Inferior parietal cortex (tissue), 1 donor: Measurements from ENCODE around the gene IFT80.
"Not testable (repeated sequence)": the region's sequence is repeated elsewhere in the genome, so short reads cannot be mapped to it uniquely, and the experiment has no call there.

Source experiments
- DNase-seq: peaks from one replicate; pipeline ENCODE4 v3.0.0-alpha.2; 2016; ENCODE audit errors: extremely low spot score

IFT80 gene

GRCh38 chr3:160265088-160265487 lies 133.9 kb downstream of the IFT80 start:
- DNase-seq, result no peak

DNA sequence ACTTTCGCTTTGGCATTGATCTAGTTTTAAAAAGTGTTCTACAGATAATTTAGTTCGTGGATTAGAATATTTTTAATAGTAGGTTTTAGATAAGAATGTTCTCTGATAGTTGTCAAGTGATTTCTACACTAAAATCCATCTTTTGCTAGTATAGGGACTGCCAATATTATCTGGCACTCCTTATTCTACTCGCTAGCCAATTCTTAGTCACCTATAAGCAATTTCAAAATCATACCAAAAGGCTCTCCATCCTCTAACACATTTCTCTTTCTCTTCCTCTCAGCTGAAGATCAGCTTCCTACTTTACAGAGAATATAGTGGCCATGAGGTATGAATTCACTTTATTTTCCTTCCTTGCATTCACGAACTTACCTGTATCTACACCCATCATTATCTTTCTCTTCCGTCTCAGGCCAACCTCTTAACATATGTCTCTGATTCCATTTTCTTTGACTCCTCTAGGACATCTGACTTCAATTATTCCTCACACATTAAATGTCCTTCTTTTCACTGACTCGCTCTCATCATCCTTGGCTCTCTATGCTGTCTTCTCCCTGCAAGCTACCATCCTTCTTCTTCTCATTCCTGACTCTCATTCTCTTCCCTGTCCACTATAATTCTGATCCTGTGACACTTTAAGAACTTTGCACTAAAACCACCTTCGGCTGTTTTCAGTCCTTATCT lies 138.3 kb downstream of the IFT80 start:
- no peak for DNase-seq

DNA sequence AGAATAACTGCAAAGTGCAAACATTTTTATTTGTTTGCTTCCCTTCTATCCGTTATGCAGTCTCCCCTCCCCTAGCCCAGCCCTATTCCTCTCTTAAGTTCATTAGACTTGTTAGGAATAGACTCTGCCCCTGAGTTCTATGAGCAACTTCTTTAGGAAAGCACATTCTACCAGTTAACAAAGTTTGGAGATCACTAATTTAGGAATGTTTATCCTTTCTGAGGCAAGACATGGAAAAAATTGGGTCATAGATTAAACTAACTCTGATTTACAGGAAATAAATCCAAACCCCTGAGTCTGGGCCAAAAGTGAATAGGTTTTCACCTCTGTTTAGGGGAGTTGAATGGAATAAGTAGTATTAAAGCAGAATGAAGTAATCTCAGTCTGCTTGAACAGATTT lies 139.4 kb downstream of the IFT80 start:
- DNase-seq, result no peak

GRCh38 chr3:160257606-160258005 lies 141.4 kb downstream of the IFT80 start:
- no peak for DNase-seq

- no peak for DNase-seq
These were observed 145.7 kb downstream of the IFT80 start for GRCh38 chr3:160253298-160253697.

DNA sequence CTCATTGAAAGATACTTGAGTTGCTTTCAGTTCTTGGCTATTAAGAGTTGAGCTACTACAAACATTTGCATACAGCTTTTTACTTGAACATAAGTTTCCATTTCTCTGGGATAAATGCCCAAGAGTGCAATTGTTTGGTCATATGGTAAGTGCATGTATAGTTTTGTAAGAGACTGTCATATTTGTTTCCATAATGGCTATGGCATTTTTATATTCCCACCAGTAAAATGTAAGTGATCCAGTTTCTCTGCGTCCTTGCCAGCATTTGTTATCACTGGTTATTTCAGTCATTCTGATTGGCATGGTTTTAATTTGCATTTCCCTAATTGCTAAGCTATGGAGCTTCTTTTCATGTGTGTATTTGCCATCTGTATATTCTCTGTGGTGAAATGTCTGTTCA lies 151.3 kb downstream of the IFT80 start:
- no peak for DNase-seq

DNA sequence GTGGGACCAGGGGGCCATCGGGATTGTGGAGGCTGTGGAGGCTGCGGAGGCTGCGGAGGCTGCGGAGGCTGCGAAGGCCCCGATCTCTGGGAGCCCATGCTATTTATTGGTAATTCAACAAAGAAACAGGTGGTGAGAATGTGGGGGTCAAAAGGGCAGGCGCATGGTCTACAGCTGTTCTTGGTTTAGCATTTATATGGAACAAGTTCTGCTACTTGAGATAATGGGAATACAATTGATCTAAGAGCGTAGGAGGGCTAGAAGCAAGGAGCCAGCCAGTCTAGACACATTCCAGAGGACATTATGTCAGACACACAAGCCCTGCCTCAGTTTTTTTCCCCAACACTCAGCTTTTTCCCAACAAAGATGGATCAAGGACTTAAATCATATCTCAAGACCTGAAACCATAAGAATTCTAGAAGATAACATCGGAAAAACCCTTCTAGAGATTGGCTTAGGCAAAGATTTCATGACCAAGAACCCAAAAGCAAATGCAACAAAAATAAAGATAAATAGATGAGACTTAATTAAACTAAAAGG lies 153.7 kb downstream of the IFT80 start:
- DNase-seq, result no peak

DNA sequence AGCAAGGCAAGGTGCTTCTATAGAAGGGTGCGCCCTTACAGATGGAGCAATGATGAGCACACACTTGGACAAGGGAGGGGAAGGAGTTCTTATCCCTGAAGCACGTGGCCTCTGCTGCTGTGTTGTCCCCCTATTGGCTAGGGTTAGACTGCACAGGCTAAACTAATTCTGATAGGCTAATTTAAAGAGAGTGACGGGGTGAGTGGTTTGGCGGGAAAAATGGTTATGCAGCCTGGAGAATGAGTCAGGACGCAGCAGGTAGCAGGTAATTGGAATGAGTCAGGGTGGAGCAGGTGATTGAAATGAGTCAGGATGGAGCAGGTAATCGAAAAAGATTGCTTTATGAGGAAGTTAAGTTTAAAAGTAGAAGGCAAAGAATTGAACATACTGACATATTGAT lies 158.3 kb downstream of the IFT80 start:
- not testable (repeated sequence) for DNase-seq

DNA sequence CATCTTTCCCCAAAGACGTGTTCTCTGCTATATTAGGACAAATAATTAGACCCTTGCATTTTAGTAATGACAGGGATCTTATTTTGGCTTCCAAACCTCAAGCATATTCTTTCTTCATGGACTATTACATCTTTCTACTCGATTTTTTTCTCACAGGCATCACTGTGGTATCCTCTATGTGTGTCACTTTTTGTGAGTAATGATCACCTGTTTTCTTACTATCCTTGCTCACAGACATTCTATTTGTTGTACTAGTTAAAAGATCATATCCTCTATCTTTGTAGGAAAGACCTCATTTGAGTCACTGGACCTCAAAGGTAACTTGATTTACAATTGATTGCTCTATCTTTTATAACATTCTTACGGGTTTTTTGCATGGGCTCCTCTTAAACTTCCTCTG lies 167.0 kb downstream of the IFT80 start:
- DNase-seq, result no peak

GRCh38 chr3:160227419-160227818 lies 171.6 kb downstream of the IFT80 start:
- DNase-seq, result no peak

DNA sequence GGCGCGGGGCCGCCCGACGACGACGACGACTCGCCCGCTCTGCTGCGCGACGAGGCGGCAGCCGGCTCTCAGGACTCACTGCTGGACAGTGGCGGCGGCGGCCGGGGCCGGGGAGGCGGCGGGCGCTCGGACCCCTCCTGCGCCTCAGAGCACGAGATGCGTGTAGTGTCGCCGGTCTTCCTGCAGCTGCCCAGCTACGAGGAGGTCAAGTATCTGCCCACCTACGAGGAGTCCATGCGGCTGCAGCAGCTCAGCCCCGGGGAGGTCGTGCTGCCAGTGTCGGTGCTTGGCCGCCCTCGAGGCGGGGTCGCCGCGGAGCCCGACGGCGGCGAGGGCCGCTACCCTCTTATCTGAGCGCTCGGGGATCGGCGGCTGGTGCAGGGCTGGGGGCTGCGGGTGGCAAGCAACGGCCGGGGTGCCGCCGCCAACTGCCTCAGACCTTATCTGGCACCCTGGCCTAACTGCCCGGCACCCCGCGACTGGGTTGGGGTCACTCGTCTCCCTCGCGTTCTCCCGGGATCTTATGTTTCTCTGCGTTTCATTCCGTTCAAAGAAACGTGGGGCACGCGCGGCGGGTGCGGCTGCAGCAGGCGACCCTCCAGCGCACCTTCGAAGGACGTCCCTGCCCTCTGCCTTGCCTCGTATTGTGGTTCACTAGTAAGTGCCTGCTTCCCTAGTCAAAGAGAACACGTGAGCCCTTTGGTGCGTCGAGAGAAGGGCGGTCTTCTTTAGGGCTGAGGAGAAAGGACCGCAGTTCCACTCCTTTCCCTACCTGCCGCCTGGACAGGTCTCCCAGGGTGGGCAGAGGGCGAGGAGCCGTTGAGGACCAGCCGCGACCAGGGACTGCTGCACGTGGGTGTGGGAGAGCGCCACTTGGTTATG lies 172.8 kb downstream of the IFT80 start:
- no peak for DNase-seq

DNA sequence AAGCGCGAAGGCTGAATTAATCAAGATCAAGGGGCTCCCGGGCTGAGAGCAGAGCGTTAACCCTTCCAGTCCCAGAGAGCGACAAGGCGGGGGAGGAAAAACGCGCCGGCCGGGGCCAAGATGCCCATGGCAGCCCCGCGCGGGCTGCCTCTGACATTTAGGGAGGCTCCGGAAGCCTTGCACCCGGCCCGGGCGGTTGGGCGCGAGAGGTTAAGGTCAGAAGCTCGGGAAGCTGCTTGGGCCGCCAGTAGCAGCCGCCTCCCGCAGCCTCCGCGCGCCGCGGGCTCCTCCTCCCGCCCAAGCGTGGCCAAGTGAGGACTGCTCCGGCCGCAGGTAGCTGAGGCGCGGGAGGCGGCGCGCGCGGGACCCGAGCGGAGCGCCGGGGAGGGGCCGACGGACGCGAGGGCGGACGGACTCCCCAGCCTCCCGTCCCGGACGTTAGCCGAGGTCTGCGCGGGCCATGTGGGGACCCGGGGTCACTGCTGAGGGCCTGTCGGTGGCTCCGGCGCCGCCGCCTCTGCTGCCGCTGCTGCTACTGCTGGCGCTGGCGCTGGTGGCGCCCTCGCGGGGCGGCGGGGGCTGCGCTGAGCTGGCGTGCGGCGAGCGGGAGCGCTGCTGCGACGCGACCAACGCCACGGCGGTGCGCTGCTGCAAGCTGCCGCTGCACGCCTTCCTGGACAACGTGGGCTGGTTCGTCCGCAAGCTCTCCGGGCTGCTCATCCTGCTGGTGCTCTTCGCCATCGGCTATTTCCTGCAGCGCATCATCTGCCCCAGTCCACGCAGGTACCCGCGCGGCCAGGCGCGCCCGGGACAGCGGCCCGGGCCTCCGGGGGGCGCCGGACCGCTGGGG lies 173.6 kb downstream of the IFT80 start, which contains the start of gene C3orf80:
C3orf80 (plus strand) TSS at position 247 of the 850 bp plus-strand sequence; CDS start at position 461, 214 bp downstream.
- DNase-seq, result peak; percentile 47

GRCh38 chr3:160224811-160225175 lies 174.2 kb downstream of the IFT80 start:
- no peak for DNase-seq

GRCh38 chr3:160224256-160224655 lies 174.8 kb downstream of the IFT80 start:
- no peak for DNase-seq

GRCh38 chr3:160221019-160221418 lies 178.0 kb downstream of the IFT80 start:
- DNase-seq, result no peak

DNA sequence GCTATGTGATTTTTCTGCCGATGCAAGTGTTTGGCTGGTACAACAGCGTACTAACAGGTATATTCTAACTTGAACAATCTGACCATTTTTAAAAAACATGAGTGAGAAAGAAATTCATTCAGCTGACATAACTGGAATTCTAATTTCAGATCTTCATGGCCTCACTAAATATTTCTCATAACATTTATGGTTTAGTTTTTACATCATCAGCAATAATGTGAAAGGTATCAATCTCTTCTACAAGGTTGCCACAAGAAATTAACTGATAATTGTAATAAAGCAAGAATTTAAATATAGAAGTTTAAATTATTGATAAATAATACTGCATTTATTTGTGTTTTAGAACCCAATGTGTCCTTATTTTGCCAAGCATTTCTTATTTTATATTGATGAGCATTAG lies 179.0 kb downstream of the IFT80 start:
- no peak for DNase-seq

- no peak for DNase-seq
These were observed 180.9 kb downstream of the IFT80 start for GRCh38 chr3:160218136-160218535.

GRCh38 chr3:160217675-160218074 lies 181.3 kb downstream of the IFT80 start:
- DNase-seq, result no peak

- DNase-seq, result no peak
These were observed 185.8 kb downstream of the IFT80 start for GRCh38 chr3:160213191-160213590.

DNA sequence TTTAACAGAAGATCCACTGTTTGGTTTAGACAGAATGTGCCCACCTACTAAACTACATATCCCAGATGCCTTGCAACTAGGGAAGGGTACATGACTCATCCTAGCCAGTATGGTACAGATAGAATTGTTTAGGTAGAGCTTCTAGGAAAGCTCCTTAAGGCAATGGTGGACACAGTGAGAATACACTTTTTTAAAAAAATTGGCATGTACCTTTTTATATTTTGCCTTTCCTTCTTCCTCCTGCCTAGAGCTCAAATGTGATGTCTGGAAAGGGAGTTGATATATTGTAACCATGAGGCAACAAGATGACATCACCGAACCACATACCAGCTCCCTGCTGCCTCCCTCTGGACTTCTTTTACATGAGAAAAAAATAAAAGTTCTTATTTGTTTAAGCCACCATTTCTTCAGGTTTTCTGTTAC lies 188.2 kb downstream of the IFT80 start:
- no peak for DNase-seq

DNA sequence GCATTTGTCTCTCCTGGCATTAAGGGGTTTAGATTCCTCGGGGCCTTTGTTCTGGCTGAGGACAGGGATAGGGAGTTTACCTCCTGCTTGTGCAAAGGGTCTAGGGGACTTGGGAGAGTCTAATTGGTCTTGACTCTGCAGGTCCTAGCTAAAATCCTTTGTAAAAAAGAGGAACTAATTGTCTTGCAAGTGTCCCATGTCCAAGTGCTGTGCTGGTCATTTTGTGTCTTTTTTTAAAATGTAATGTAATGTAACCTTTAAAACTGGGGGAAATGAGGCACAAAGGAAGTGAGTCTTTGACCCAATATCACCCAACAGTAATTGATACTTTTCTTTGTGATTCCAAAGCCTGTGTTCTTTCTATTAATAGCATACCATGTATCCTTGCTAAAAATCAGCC lies 188.7 kb downstream of the IFT80 start:
- no peak for DNase-seq
